ENCODE measurements around the gene CLIC2.

DNA sequence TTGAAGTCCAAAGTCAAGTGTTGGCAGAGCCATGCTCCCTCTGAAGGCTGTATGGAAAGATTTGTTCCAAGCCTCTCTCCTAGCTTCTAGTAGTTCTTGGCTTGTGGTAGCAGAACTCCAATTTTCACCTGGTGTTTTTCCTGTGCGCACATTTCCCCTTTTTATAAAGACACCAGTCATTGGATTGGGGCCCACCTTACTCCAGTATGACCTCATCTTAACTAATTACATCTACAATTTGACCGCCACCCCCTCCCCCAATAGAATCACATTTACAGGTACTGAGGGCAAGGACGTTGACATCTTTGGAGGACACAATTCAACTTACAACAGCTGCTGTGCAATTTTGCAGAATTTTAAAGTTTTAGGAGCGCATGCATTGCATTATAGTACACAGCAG lies 86.9 kb downstream of the CLIC2 start:
- TF ChIP-seq, protein P1, sequence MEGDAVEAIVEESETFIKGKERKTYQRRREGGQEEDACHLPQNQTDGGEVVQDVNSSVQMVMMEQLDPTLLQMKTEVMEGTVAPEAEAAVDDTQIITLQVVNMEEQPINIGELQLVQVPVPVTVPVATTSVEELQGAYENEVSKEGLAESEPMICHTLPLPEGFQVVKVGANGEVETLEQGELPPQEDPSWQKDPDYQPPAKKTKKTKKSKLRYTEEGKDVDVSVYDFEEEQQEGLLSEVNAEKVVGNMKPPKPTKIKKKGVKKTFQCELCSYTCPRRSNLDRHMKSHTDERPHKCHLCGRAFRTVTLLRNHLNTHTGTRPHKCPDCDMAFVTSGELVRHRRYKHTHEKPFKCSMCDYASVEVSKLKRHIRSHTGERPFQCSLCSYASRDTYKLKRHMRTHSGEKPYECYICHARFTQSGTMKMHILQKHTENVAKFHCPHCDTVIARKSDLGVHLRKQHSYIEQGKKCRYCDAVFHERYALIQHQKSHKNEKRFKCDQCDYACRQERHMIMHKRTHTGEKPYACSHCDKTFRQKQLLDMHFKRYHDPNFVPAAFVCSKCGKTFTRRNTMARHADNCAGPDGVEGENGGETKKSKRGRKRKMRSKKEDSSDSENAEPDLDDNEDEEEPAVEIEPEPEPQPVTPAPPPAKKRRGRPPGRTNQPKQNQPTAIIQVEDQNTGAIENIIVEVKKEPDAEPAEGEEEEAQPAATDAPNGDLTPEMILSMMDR (IDR thresholded peaks at IDR 0.05): no peak
- TF ChIP-seq POLR2A (IDR thresholded peaks at IDR 0.05): no peak

Data from esophagus squamous epithelium (tissue), 4 donors.